ENCODE measurements around the gene CDK8.
A peak's percentile ranks its signal among the peaks of the same experiment; 100 is the strongest.

CDK8 gene

GRCh38 chr13:26299168-26299750 is 45.3 kb downstream of the CDK8 start:
- Histone ChIP-seq H3K27ac (no peak overlapping the region), H3K27me3 (replicated peaks) (no peaks in the 10 kb centered on the region)
- TF ChIP-seq, protein P1, sequence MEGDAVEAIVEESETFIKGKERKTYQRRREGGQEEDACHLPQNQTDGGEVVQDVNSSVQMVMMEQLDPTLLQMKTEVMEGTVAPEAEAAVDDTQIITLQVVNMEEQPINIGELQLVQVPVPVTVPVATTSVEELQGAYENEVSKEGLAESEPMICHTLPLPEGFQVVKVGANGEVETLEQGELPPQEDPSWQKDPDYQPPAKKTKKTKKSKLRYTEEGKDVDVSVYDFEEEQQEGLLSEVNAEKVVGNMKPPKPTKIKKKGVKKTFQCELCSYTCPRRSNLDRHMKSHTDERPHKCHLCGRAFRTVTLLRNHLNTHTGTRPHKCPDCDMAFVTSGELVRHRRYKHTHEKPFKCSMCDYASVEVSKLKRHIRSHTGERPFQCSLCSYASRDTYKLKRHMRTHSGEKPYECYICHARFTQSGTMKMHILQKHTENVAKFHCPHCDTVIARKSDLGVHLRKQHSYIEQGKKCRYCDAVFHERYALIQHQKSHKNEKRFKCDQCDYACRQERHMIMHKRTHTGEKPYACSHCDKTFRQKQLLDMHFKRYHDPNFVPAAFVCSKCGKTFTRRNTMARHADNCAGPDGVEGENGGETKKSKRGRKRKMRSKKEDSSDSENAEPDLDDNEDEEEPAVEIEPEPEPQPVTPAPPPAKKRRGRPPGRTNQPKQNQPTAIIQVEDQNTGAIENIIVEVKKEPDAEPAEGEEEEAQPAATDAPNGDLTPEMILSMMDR (IDR thresholded peaks at IDR 0.05; ENCODE audit: low read depth, low read length, missing control alignments) = no peak

DNA sequence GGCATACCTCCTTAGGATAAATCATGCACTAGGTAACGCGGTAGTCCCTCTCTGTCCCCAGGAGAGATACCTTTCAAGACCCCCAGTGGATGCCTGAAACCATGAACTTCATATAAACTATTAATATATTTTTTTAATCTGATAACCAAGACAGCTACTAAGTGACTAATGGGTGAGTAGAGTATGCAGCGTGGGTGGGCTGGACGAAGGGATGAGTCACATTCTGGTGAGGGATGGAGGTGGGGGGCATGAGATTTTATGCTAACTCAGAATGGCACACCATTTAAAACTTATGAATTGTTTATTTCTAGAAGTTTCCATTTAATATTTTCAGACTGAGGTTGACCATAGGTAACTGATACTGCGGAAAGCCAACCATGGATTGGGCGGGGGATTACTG is 46.2 kb downstream of the CDK8 start:
- H3K27ac ChIP-seq = peak overlapping the region; percentile 39
- no peaks in the 10 kb centered on the region for H3K36me3 ChIP-seq (replicated peaks)
- peak; percentile 91 for DNase-seq
- in situ Hi-C loops (cut with HindIII; ENCODE audit: low pct_ligation_motif_present, low sequenced_read_pairs) = no loop called here
- H3K4me3 ChIP-seq (ENCODE audit: low read depth, low read length) = no peak overlapping the region
- H3K27me3 ChIP-seq (replicated peaks) = no peaks in the 10 kb centered on the region
- TF ChIP-seq, protein P1 (IDR thresholded peaks at IDR 0.05; ENCODE audit: low read depth, low read length, missing control alignments) = no peak

More at GRCh38 chr13:26299168-26299750, 45.3 kb downstream of the CDK8 start:
- no peaks in the 10 kb centered on the region for H3K36me3 ChIP-seq (replicated peaks)
- H3K4me3 ChIP-seq (ENCODE audit: low read depth, low read length) = no peak overlapping the region
- peak; percentile 3 for DNase-seq
- in situ Hi-C loops (cut with HindIII; ENCODE audit: low pct_ligation_motif_present, low sequenced_read_pairs) = no loop called here

GRCh38 chr13:26305676-26306075 is 51.7 kb downstream of the CDK8 start:
- H3K27me3 ChIP-seq (replicated peaks) = no peaks in the 10 kb centered on the region
- in situ Hi-C loops (cut with HindIII; ENCODE audit: low pct_ligation_motif_present, low sequenced_read_pairs) = no loop called here
- TF ChIP-seq, protein P1 (IDR thresholded peaks at IDR 0.05; ENCODE audit: low read depth, low read length, missing control alignments) = no peak
- no peak for DNase-seq
- no peaks in the 10 kb centered on the region for H3K36me3 ChIP-seq (replicated peaks)
- H3K4me3 ChIP-seq (ENCODE audit: low read depth, low read length) = no peak overlapping the region
- H3K27ac ChIP-seq = no peak overlapping the region

DNA sequence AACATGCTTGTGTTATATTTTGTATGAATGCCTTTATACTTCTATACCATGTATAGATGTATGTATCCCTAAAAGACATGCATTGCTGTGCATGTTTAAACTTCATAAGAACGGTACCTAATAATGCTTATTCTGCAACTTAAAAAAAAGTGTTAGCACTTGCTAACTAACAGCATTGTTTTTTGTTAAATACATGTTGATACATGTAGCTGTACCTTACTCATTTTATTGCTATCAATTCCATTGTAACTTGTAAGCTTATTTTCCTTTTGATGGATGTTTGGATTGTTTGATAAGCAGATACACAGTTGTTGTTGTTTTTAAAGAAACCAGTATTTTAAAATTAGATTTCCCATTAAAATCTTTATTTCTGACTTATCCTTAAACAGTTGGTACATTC is 53.8 kb downstream of the CDK8 start:
- no peak overlapping the region for H3K27ac ChIP-seq
- no peaks in the 10 kb centered on the region for H3K27me3 ChIP-seq (replicated peaks)
- H3K36me3 ChIP-seq (replicated peaks) = no peaks in the 10 kb centered on the region
- DNase-seq = no peak
- H3K4me3 ChIP-seq (ENCODE audit: low read depth, low read length) = no peak overlapping the region
- TF ChIP-seq, protein P1 (IDR thresholded peaks at IDR 0.05; ENCODE audit: low read depth, low read length, missing control alignments) = no peak
- in situ Hi-C loops (cut with HindIII; ENCODE audit: low pct_ligation_motif_present, low sequenced_read_pairs) = no loop called here

- H3K27ac ChIP-seq = no peak overlapping the region
- TF ChIP-seq, protein P1 (IDR thresholded peaks at IDR 0.05; ENCODE audit: low read depth, low read length, missing control alignments) = no peak
These were observed 54.3 kb downstream of the CDK8 start for GRCh38 chr13:26308250-26308649.

DNA sequence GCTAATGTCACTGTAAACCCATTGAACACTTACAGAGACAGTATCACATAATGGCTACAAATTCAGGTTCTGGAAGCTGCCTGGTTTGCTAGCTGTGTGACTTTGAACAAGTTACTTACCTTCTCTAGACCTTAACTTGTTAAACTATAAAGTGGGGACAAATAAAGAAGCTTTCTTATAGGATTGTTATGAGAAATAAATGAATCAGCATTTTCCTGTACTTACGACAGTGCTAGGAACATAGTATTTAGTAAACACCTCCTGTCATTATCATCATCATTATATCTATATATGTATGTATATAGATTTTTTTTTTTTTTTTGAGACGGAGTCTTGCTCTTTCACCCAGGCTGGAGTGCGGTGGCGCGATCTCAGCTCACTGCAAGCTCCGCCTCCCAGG is 54.9 kb downstream of the CDK8 start:
- in situ Hi-C loops (cut with HindIII; ENCODE audit: low pct_ligation_motif_present, low sequenced_read_pairs) = no loop called here
- no peak for DNase-seq
- no peaks in the 10 kb centered on the region for H3K36me3 ChIP-seq (replicated peaks)
- no peak overlapping the region for H3K27ac ChIP-seq
- H3K4me3 ChIP-seq (ENCODE audit: low read depth, low read length) = no peak overlapping the region
- TF ChIP-seq, protein P1 (IDR thresholded peaks at IDR 0.05; ENCODE audit: low read depth, low read length, missing control alignments) = no peak
- H3K27me3 ChIP-seq (replicated peaks) = no peaks in the 10 kb centered on the region

More at GRCh38 chr13:26308250-26308649, 54.3 kb downstream of the CDK8 start:
- DNase-seq = no peak
- Histone ChIP-seq H3K36me3 (replicated peaks) (no peaks in the 10 kb centered on the region), H3K4me3 (ENCODE audit: low read depth, low read length) (no peak overlapping the region), H3K27me3 (replicated peaks) (no peaks in the 10 kb centered on the region)
- in situ Hi-C loops (cut with HindIII; ENCODE audit: low pct_ligation_motif_present, low sequenced_read_pairs) = no loop called here
